B cell (primary cell): ENCODE measurements around the gene MALRD1. TPM values are rescaled to one million over a fixed set of nuclear protein-coding genes. Genes with fewer than 3 reads are reported as not detected.

Experiments used
- ATAC-seq: fragments of 200-7000 bp; cut with Tn5 transposase; one replicate; pipeline ENCODE4 v1.10.0; 2021; ENCODE audit warnings: low read depth, mild to moderate bottlenecking, moderate number of reproducible peaks, moderate library complexity
- CTCF ChIA-PET: fragments of 350-600 bp; sonication (Branson Sonifier 250); formaldehyde crosslinking; loops from one replicate; lab custom pipeline; 2021; ENCODE audit warnings: antibody characterized with exemption, inconsistent platforms; lab: Charles Lee
- POLR2A ChIA-PET: fragments of 350-600 bp; sonication (Branson Sonifier 250); formaldehyde crosslinking; loops from one replicate; lab custom pipeline; 2021; ENCODE audit warnings: antibody characterized with exemption; lab: Charles Lee
- DNase-seq: peaks from one replicate; pipeline ENCODE4 v3.0.0; 2013
- H2AFZ ChIP-seq: 2 replicates; pipeline ENCODE4 v1.6.1; 2012; ENCODE audit warnings: mild to moderate bottlenecking, low read depth, low read length; ENCODE audit not compliant: insufficient read depth, poor library complexity, severe bottlenecking
- H3K27ac ChIP-seq, 2 donors: 1 replicate in 1 of 2; 2 replicates in 1 of 2; pipeline ENCODE4 v1.5.1; 2012 to 2013; ENCODE audit warnings: low read length in 2 of 2, mild to moderate bottlenecking in 2 of 2, moderate library complexity in 1 of 2
- H3K27me3 ChIP-seq, 4 experiments: fragments of 200-600 bp in 1 of 4; sonication (generic) in 1 of 4; replicated peaks in 1 of 4; 1 replicate in 2 of 4; 2 replicates in 2 of 4; pipeline versions ENCODE4 v1.6.1 to v1.7.0; 2013 to 2016; ENCODE audit warnings: low read length in 3 of 4, mild to moderate bottlenecking in 2 of 4, mixed read lengths in 1 of 4, moderate library complexity in 1 of 4; ENCODE audit not compliant: insufficient read depth in 4 of 4, control insufficient read depth in 3 of 4; ENCODE audit errors: control extremely low read depth in 1 of 4
- H3K36me3 ChIP-seq, 2 experiments: replicated peaks in 1 of 2; 1 replicate in 1 of 2; 2 replicates in 1 of 2; pipeline versions ENCODE4 v1.6.1 to v1.7.1; 2013; ENCODE audit warnings: low read length in 1 of 2; ENCODE audit not compliant: insufficient read depth in 2 of 2, control insufficient read depth in 1 of 2; ENCODE audit errors: control extremely low read depth in 1 of 2, extremely low read depth in 1 of 2
- H3K4me1 ChIP-seq, 2 donors: fragments of 200-600 bp in 1 of 2; sonication (generic) in 1 of 2; 1 replicate in 1 of 2; 2 replicates in 1 of 2; pipeline versions ENCODE4 v1.5.1 to v1.6.1; 2013 to 2017; ENCODE audit warnings: low read length in 2 of 2; ENCODE audit not compliant: control insufficient read depth in 2 of 2, insufficient read depth in 2 of 2
- H3K4me2 ChIP-seq: replicated peaks from 2 replicates; pipeline ENCODE3; 2012; ENCODE audit warnings: mild to moderate bottlenecking, low read depth, low read length; ENCODE audit not compliant: poor library complexity, severe bottlenecking
- H3K4me3 ChIP-seq, 5 experiments: fragments of 200-600 bp in 1 of 5; sonication (generic) in 1 of 5; 1 replicate in 3 of 5; 2 replicates in 2 of 5; pipeline versions ENCODE4 v1.5.1 to v1.7.0; 2011 to 2016; ENCODE audit warnings: low read length in 4 of 5, mild to moderate bottlenecking in 4 of 5, low read depth in 2 of 5, control low read depth in 1 of 5, moderate library complexity in 1 of 5; ENCODE audit not compliant: insufficient read depth in 1 of 5; ENCODE audit errors: control extremely low read depth in 1 of 5, extremely low read depth in 1 of 5
- H3K79me2 ChIP-seq: fragments of 200-600 bp; sonication (generic); one replicate; pipeline ENCODE4 v1.6.0; 2016; ENCODE audit warnings: low read length; ENCODE audit not compliant: control insufficient read depth, insufficient read depth
- H3K9ac ChIP-seq: fragments of 200-600 bp; sonication (generic); 2 replicates; pipeline ENCODE4 v1.6.1; 2017; ENCODE audit warnings: mild to moderate bottlenecking, low read length, moderate library complexity
- H3K9me3 ChIP-seq, 3 donors: one replicate each; pipeline versions ENCODE4 v1.6.1 to v1.7.1; 2013; ENCODE audit warnings: low read length in 2 of 3; ENCODE audit not compliant: control insufficient read depth in 2 of 3, insufficient read depth in 1 of 3; ENCODE audit errors: control extremely low read depth in 1 of 3
- H4K20me1 ChIP-seq: 2 replicates; pipeline ENCODE4 v1.6.0; 2012; ENCODE audit warnings: mild to moderate bottlenecking, low read length; ENCODE audit not compliant: insufficient read depth, control insufficient read depth, poor library complexity, severe bottlenecking
- H3K27ac Mint-ChIP-seq: one replicate; pipeline ENCODE4 v1.8.0; 2021; ENCODE audit warnings: mixed read lengths
- H3K27me3 Mint-ChIP-seq: one replicate; pipeline ENCODE4 v1.8.0; 2021; ENCODE audit warnings: mixed read lengths
- H3K4me1 Mint-ChIP-seq: one replicate; pipeline ENCODE4 v1.8.0; 2021; ENCODE audit warnings: mixed read lengths
- H3K4me3 Mint-ChIP-seq: one replicate; pipeline ENCODE4 v1.8.0; 2021; ENCODE audit warnings: mixed read lengths
- H3K9me3 Mint-ChIP-seq: one replicate; pipeline ENCODE4 v1.8.0; 2022; ENCODE audit warnings: mixed read lengths; ENCODE audit not compliant: insufficient read depth
- CTCF ChIP-seq: fragments of 200-600 bp; IDR thresholded peaks from one replicate; pipeline ENCODE4 v1.8.0; 2022; ENCODE audit warnings: antibody characterized with exemption, mild to moderate bottlenecking
- EZH2 ChIP-seq: IDR thresholded peaks from 2 replicates; pipeline ENCODE4 v1.6.1; 2012; ENCODE audit warnings: borderline replicate concordance, low read depth, mild to moderate bottlenecking, moderate library complexity, low read length; ENCODE audit not compliant: insufficient read depth, poor library complexity, severe bottlenecking
- WGBS: methylation state at CpG from one replicate; pipeline ENCODE4 v1.1.5; 2013; ENCODE audit warnings: missing lambda C conversion rate; ENCODE audit not compliant: insufficient coverage; 5-methylcytosine and 5-hydroxymethylcytosine counted together
- intact Hi-C: fragments of 100-400 bp; cut with micrococcal nuclease; formaldehyde crosslinking; loops from one replicate; pipeline ENCODE4 v1.10.0; 2022
- polyA plus RNA-seq: library from polyadenylated mRNA; depleted of rRNA; stranded (reverse); fragments of >200 nt; gene quantifications from 2 replicates; pipeline ENCODE4 v1.2.3, GENCODE V29; 2012
- total RNA-seq, 2 donors: library from RNA; stranded (reverse); fragments of 120-200 nt in 1 of 2; gene quantifications; 1 replicate in 1 of 2; 2 replicates in 1 of 2; pipeline versions ENCODE4 v1.2.3 to v1.2.4, GENCODE V29; 2013 to 2022

Gene MALRD1
- total and polyA plus RNA-seq, 2 donors (not counting 1 experiment from before 2014, with no cell fraction given): not detected

DNA sequence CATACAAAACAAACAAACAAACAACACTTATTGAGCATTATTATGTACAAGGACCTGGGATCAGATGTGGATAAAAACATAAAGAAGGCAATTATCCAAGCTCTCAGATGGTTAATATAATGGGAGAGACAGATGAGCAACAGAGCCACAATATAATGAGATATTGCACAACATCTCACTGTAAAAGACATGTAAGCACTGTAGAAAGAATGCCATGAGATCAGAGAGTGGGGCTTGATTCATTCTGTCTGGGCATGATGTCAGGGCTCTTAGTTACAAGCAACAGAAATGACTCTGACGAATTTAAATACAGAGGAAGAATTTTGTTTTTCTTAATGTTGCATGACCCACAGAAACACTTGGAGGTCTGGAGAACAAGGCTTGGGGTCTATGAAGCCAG, 602.9 kb downstream of the MALRD1 start:
- no peak for DNase-seq
- intact Hi-C loops: no loop called here
- Histone ChIP-seq H3K9me3 (peaks cover 0 to 2% (median 0%) of the 10 kb centered on the region in 3 donors), H2AFZ (no peak overlapping the region), H3K4me3 (no peak overlapping the region), H3K4me1 (no peaks in the 10 kb centered on the region), H3K36me3 (no peaks in the 10 kb centered on the region), H3K27me3 (no peaks in the 10 kb centered on the region), H3K79me2 (no peaks in the 10 kb centered on the region), H3K4me2 (no peak overlapping the region), H4K20me1 (no peaks in the 10 kb centered on the region), H3K27ac (no peak overlapping the region), H3K9ac (no peak overlapping the region)
- TF ChIP-seq CTCF: no peak
- TF ChIP-seq EZH2: no peak
- ATAC-seq: no peak
- Mint-ChIP-seq H3K4me1 (no peaks in the 10 kb centered on the region), H3K27me3 (no peaks in the 10 kb centered on the region), H3K9me3 (peaks cover 5% of the 10 kb centered on the region), H3K27ac (no peak overlapping the region), H3K4me3 (no peak overlapping the region)
- ChIA-PET CTCF (no interaction called here), POLR2A (no interaction called here)
- WGBS: 100% methylated on average over 1 of the region's 1 CpG

- no CpG with 5 or more reads among the region's 1 CpG for WGBS
- no peak for DNase-seq
- no peaks in the 10 kb centered on the region for H3K79me2 ChIP-seq
- POLR2A ChIA-PET: no interaction called here
- no peak overlapping the region for H2AFZ ChIP-seq
- Mint-ChIP-seq H3K9me3 (peaks cover 5% of the 10 kb centered on the region), H3K27ac (no peak overlapping the region), H3K4me3 (no peak overlapping the region), H3K27me3 (no peaks in the 10 kb centered on the region), H3K4me1 (no peaks in the 10 kb centered on the region)
- H3K9ac ChIP-seq: no peak overlapping the region
- H3K9me3 ChIP-seq: peaks cover 0 to 2% (median 0%) of the 10 kb centered on the region in 3 donors
- no peaks in the 10 kb centered on the region for H3K4me1 ChIP-seq
- CTCF ChIA-PET: no interaction called here
- no peak for ATAC-seq
- H3K4me2 ChIP-seq: no peak overlapping the region
- no peak for TF ChIP-seq CTCF
- no peak for TF ChIP-seq EZH2
- no peak overlapping the region for H3K27ac ChIP-seq
- H3K27me3 ChIP-seq: no peaks in the 10 kb centered on the region
- H3K4me3 ChIP-seq: no peak overlapping the region
- no peaks in the 10 kb centered on the region for H3K36me3 ChIP-seq
- intact Hi-C loops: no loop called here
- H4K20me1 ChIP-seq: no peaks in the 10 kb centered on the region
Observed at GRCh38 chr10:19652750-19653149, 604.1 kb downstream of the MALRD1 start.
